HG02623 (cell line): ENCODE data around the gene CEP95.
"Not testable (repeated sequence)": the region's sequence is repeated elsewhere in the genome, so short reads cannot be mapped to it uniquely, and the experiment has no call there.

Experiments used
- ATAC-seq: cut with Tn5 transposase; IDR thresholded peaks from one replicate; pipeline ENCODE4 v1.9.1; 2021; ENCODE audit warnings: moderate library complexity; ENCODE audit not compliant: unreplicated experiment

The CEP95 gene

GRCh38 chr17:64506576-64507412 lies at the start of gene CEP95:
CEP95 (plus strand) TSS chr17:64506977; CDS start chr17:64507098, 121 bp downstream.
- peak; percentile 60 for ATAC-seq

GRCh38 chr17:64457156-64457555 lies 49.6 kb upstream of the CEP95 start:
- ATAC-seq, result no peak

GRCh38 chr17:64458756-64459155 lies 48.0 kb upstream of the CEP95 start:
- ATAC-seq, result no peak

GRCh38 chr17:64459284-64459747 lies 47.5 kb upstream of the CEP95 start:
- ATAC-seq, result no peak

- ATAC-seq, result not testable (repeated sequence)
Observed at GRCh38 chr17:64459818-64460217, 47.0 kb upstream of the CEP95 start.

GRCh38 chr17:64460955-64461354 lies 45.8 kb upstream of the CEP95 start:
- no peak for ATAC-seq

GRCh38 chr17:64461788-64462187 lies 45.0 kb upstream of the CEP95 start:
- ATAC-seq, result no peak

- ATAC-seq, result no peak
Observed at GRCh38 chr17:64466019-64466735, 40.6 kb upstream of the CEP95 start.

- not testable (repeated sequence) for ATAC-seq
Observed at GRCh38 chr17:64466834-64467233, 39.9 kb upstream of the CEP95 start.

- no peak for ATAC-seq
Observed at GRCh38 chr17:64470625-64471024, 36.2 kb upstream of the CEP95 start.

- no peak for ATAC-seq
Observed at GRCh38 chr17:64471440-64471839, 35.3 kb upstream of the CEP95 start.

GRCh38 chr17:64472564-64472963 lies 34.2 kb upstream of the CEP95 start:
- no peak for ATAC-seq

- ATAC-seq, result no peak
Observed at GRCh38 chr17:64477849-64478248, 28.9 kb upstream of the CEP95 start.

- ATAC-seq, result no peak
Observed at GRCh38 chr17:64480951-64481350, 25.8 kb upstream of the CEP95 start.

- no peak for ATAC-seq
Observed at GRCh38 chr17:64484380-64484779, 22.4 kb upstream of the CEP95 start.

GRCh38 chr17:64488301-64488700 lies 18.5 kb upstream of the CEP95 start:
- no peak for ATAC-seq

GRCh38 chr17:64491034-64491860 lies 15.5 kb upstream of the CEP95 start:
- no peak for ATAC-seq

- ATAC-seq, result no peak
Observed at GRCh38 chr17:64491994-64492393, 14.8 kb upstream of the CEP95 start.

GRCh38 chr17:64492481-64493109 lies 14.2 kb upstream of the CEP95 start:
- no peak for ATAC-seq

GRCh38 chr17:64494121-64494520 lies 12.7 kb upstream of the CEP95 start:
- ATAC-seq, result no peak

GRCh38 chr17:64495300-64495699 lies 11.5 kb upstream of the CEP95 start:
- not testable (repeated sequence) for ATAC-seq
